Suprapubic skin (tissue), 4 donors: ENCODE data around the gene IGFBP4. TPM values are rescaled to one million over a fixed set of nuclear protein-coding genes. Genes with fewer than 3 reads are reported as not detected.
A peak's percentile ranks its signal among the peaks of the same experiment; 100 is the strongest.

ENCODE experiments used
- DNase-seq, 2 donors: peaks; one replicate each; pipeline ENCODE4 v3.0.0-alpha.2; 2019; ENCODE audit warnings: low spot score in 2 of 2
- H3K27ac ChIP-seq: fragments of 200-600 bp; sonication (generic); one replicate; pipeline ENCODE4 v1.5.1; 2019
- H3K27me3 ChIP-seq: fragments of 200-600 bp; sonication (generic); one replicate; pipeline ENCODE4 v1.5.1; 2019
- H3K36me3 ChIP-seq: fragments of 200-600 bp; sonication (generic); one replicate; pipeline ENCODE4 v1.5.1; 2019
- H3K4me1 ChIP-seq: fragments of 200-600 bp; sonication (generic); one replicate; pipeline ENCODE4 v1.5.1; 2019
- H3K4me3 ChIP-seq: fragments of 200-600 bp; sonication (generic); one replicate; pipeline ENCODE4 v1.5.1; 2019; ENCODE audit warnings: mild to moderate bottlenecking
- H3K9me3 ChIP-seq: fragments of 200-600 bp; sonication (generic); one replicate; pipeline ENCODE4 v1.5.1; 2019
- CTCF ChIP-seq, 2 donors: fragments of 200-600 bp in 1 of 2; fragments of 450-650 bp in 1 of 2; sonication (generic) in 1 of 2; IDR thresholded peaks; one replicate each; pipeline ENCODE4 v1.5.1; 2016 to 2019; ENCODE audit warnings: antibody characterized with exemption in 2 of 2, mild to moderate bottlenecking in 1 of 2, moderate library complexity in 1 of 2
- EP300 ChIP-seq: sonication (generic); formaldehyde crosslinking; IDR thresholded peaks from one replicate; pipeline ENCODE4 v1.6.1; 2017; ENCODE audit warnings: antibody characterized with exemption
- POLR2A ChIP-seq, 2 donors: fragments of 450-650 bp; IDR thresholded peaks; one replicate each; pipeline ENCODE4 v1.6.1; 2017; ENCODE audit warnings: antibody characterized with exemption in 2 of 2, mild to moderate bottlenecking in 2 of 2, moderate library complexity in 2 of 2
- POLR2AphosphoS5 ChIP-seq, 3 donors: sonication (generic); formaldehyde crosslinking; IDR thresholded peaks; one replicate each; pipeline ENCODE4 v1.6.1; 2017; ENCODE audit warnings: antibody characterized with exemption in 3 of 3
- WGBS: methylation state at CpG from one replicate; pipeline ENCODE4 v1.1.5; 2018; 5-methylcytosine and 5-hydroxymethylcytosine counted together
- total RNA-seq, 4 donors: library from RNA; depleted of rRNA; stranded (reverse); fragments of >200 nt; gene quantifications; one replicate each; pipeline ENCODE4 v1.1.0, GENCODE V29; 2016

IGFBP4 gene
- total RNA-seq, 4 donors from 2014 or later: 45.0 to 88.8 (median 74.6) TPM

DNA sequence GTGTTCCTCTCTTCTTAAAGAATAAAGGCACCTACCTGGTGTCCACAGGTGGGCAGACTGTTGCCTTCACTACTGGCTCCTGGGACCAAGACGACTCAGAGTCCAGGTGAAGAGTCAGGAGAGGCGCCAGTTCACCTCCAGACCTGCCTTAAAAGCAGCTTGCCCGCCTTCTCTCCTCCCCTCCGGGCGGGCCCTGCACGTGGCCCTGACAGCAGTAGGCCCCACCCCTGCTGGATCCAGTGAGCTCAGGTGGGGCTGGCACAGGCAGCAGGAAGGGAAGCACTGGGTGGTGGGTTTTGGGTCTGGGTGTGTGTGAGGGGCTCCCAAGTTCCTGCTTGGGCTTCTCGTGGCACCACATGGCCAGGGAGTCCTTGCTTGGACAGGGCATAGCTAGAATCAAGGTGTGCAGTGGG, 58.3 kb downstream of the IGFBP4 start, which contains the start of gene TNS4:
Gene TNS4 (minus strand): TSS at position 125 of the 413 bp plus-strand sequence. CDS start 5,198 bp downstream, outside the sequence.
- peak in 1 of 2 donors; percentile 83 for DNase-seq
- H3K9me3 ChIP-seq: no peaks in the 10 kb centered on the region
- WGBS: 56% methylated on average over 7 of the region's 7 CpGs
- peak in 1 of 2 donors; percentile 55 for TF ChIP-seq POLR2A (IDR thresholded peaks at IDR 0.05)
- peak; percentile 32 to 91 (median 73) for TF ChIP-seq POLR2AphosphoS5 (IDR thresholded peaks at IDR 0.05)
- no peak for TF ChIP-seq EP300
- no peaks in the 10 kb centered on the region for H3K27me3 ChIP-seq
- peak within 1 kb of the TSS; percentile 59 for H3K4me3 ChIP-seq
- peaks cover 5% of the 10 kb centered on the region for H3K36me3 ChIP-seq
- H3K27ac ChIP-seq: peak within 1 kb of the TSS; percentile 91
- peaks cover 40% of the 10 kb centered on the region for H3K4me1 ChIP-seq

DNA sequence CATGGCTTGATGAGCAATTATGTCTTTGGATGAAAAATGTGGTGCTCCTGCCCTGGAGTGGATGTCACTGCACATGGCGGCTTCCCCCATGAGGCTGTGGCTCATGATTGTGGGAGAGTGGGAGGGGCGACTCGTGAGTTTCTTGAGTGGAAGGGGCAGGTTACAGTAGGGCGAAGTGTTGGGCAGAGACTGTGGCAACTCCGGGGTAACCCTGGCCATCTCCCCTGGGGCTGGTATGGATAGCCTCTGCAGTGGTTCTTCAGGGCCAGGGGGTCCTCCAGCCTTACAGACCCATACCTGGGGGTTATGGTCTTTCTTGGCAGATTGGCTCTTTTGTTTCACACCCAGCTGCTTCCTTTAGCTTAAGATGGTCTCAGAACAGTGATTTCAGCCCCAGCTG, 59.5 kb downstream of the IGFBP4 start:
- no peaks in the 10 kb centered on the region for H3K27me3 ChIP-seq
- no peaks in the 10 kb centered on the region for H3K36me3 ChIP-seq
- 100% methylated on average over 5 of the region's 5 CpGs for WGBS
- no peak overlapping the region for H3K4me3 ChIP-seq
- H3K27ac ChIP-seq: no peak overlapping the region
- no peaks in the 10 kb centered on the region for H3K9me3 ChIP-seq
- H3K4me1 ChIP-seq: peaks cover 31% of the 10 kb centered on the region
- no peak for TF ChIP-seq CTCF (IDR thresholded peaks at IDR 0.05)
- peak in 1 of 2 donors; percentile 58 for DNase-seq

- H3K27me3 ChIP-seq: no peaks in the 10 kb centered on the region
- no peaks in the 10 kb centered on the region for H3K9me3 ChIP-seq
- no peak overlapping the region for H3K27ac ChIP-seq
- H3K4me1 ChIP-seq: peaks cover 27% of the 10 kb centered on the region
- TF ChIP-seq POLR2AphosphoS5 (IDR thresholded peaks at IDR 0.05) (no peak), CTCF (IDR thresholded peaks at IDR 0.05) (no peak), EP300 (no peak), POLR2A (IDR thresholded peaks at IDR 0.05) (no peak)
- H3K36me3 ChIP-seq: no peaks in the 10 kb centered on the region
- no peak overlapping the region for H3K4me3 ChIP-seq
- DNase-seq: no peak
- 100% methylated on average over 2 of the region's 2 CpGs for WGBS
Measured at GRCh38 chr17:40503154-40503553, 59.9 kb downstream of the IGFBP4 start.

GRCh38 chr17:40506786-40507185, 63.5 kb downstream of the IGFBP4 start:
- WGBS: 85% methylated on average over 5 of the region's 5 CpGs
- Histone ChIP-seq H3K27me3 (no peaks in the 10 kb centered on the region), H3K36me3 (no peaks in the 10 kb centered on the region), H3K9me3 (no peaks in the 10 kb centered on the region), H3K4me3 (no peak overlapping the region), H3K27ac (no peak overlapping the region), H3K4me1 (peaks cover 22% of the 10 kb centered on the region)
- no peak for TF ChIP-seq EP300
- TF ChIP-seq CTCF (IDR thresholded peaks at IDR 0.05): no peak
- no peak for TF ChIP-seq POLR2A (IDR thresholded peaks at IDR 0.05)
- TF ChIP-seq POLR2AphosphoS5 (IDR thresholded peaks at IDR 0.05): no peak
- DNase-seq: peak in 1 of 2 donors; percentile 36

Other genes with a start within 250 kb of the IGFBP4 start
- 10 to 100 TPM; 18.2 to 25.5 (median 21.6) TPM for gene WIPF2, start 224.1 kb upstream of the IGFBP4 start, total RNA-seq
- 1 to 10 TPM; 2.7 to 5.3 (median 3.3) TPM for gene CDC6, start 155.6 kb upstream of the IGFBP4 start, total RNA-seq
- 10 to 100 TPM; 19.4 to 32.1 (median 28.3) TPM for gene RARA, start 134.3 kb upstream of the IGFBP4 start, total RNA-seq
- gene GJD3, start 78.7 kb upstream of the IGFBP4 start, total RNA-seq: 1 to 10 TPM in 1 of 4 donors, not detected in 3; 2.1 TPM
- gene TOP2A, start 25.6 kb upstream of the IGFBP4 start, total RNA-seq: 10 to 100 TPM in 3 of 4 donors, 1 to 10 TPM in 1; 8.1 to 45.2 (median 22.2) TPM
- 1,000 to 10,000 TPM in 2 of 4 donors, 100 to 1,000 TPM in 2; 730 to 1,745 (median 1,078) TPM for gene TNS4, start 58.2 kb downstream of the IGFBP4 start, total RNA-seq
- 1 to 10 TPM in 1 of 4 donors, not detected in 3; 1.2 TPM for gene CCR7, start 122.0 kb downstream of the IGFBP4 start, total RNA-seq
- 100 to 1,000 TPM in 1 of 4 donors, 10 to 100 TPM in 3; 65.5 to 104 (median 75.9) TPM for gene SMARCE1, start 204.4 kb downstream of the IGFBP4 start, total RNA-seq
- under 1 TPM in 1 of 4 donors, not detected in 3; 0.26 TPM for gene KRT222, start 221.7 kb downstream of the IGFBP4 start, total RNA-seq